ENCODE data around the gene VSTM4.

Gene VSTM4

DNA sequence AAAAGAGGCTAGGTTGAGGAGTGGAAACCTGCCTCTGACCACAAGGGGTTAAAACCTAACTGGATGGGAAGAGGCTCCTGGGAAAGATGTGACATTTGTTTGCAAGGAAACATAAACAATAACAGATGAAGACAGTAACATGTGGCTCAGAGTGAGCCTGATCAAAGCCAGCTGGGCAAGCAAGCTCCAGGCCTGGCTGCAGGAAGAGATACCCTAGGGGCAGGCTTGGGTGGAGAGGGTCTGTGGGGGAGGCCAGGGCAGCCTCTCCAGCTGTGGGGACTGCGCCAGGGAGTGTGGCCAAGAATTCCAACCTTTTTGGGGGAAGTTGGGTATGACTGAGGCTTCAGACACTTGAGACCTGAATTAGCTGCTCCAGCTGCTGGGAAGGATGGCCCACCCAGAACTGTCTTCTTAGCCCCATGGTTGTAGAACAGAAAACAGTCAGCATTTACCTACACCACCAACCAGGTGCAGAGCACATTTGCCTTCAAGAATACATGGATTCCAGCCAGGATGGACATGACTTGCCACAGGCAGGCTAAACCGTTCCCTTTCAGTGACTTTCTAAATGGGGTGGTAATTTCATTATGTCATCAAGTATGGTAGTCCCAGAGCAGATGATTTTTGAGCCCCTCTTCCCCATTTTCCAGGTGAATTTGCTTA is 28.9 kb upstream of the VSTM4 start:
- no peak for DNase-seq (ENCODE audit: low spot score)
- no peak for TF ChIP-seq CTCF (IDR thresholded peaks at IDR 0.05)

DNA sequence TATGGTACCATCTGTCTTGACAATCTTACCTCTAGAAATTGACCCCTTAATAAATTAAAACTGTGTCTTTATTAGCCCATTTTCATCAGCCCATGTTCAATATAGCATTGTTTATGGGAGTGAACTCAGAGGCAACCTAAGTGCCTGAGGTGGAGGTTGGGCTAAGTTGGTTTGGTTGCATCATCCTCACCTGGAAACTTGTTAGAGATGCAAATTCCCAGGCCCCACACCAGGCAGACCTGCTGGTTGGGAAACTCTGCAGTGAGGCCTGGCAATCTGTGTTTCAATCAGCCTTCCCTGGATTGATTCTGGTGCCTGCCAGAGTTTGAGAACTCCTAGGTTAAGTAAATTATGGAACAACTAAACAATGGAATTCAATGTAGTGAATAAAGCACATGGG is 27.9 kb upstream of the VSTM4 start:
- H3K27ac ChIP-seq, result no peak overlapping the region
- H3K4me3 ChIP-seq, result no peak overlapping the region
- no peak for TF ChIP-seq CTCF (IDR thresholded peaks at IDR 0.05)

More for the DNA sequence above, 28.9 kb upstream of the VSTM4 start:
- no peak overlapping the region for H3K4me3 ChIP-seq
- no peak overlapping the region for H3K27ac ChIP-seq

DNA sequence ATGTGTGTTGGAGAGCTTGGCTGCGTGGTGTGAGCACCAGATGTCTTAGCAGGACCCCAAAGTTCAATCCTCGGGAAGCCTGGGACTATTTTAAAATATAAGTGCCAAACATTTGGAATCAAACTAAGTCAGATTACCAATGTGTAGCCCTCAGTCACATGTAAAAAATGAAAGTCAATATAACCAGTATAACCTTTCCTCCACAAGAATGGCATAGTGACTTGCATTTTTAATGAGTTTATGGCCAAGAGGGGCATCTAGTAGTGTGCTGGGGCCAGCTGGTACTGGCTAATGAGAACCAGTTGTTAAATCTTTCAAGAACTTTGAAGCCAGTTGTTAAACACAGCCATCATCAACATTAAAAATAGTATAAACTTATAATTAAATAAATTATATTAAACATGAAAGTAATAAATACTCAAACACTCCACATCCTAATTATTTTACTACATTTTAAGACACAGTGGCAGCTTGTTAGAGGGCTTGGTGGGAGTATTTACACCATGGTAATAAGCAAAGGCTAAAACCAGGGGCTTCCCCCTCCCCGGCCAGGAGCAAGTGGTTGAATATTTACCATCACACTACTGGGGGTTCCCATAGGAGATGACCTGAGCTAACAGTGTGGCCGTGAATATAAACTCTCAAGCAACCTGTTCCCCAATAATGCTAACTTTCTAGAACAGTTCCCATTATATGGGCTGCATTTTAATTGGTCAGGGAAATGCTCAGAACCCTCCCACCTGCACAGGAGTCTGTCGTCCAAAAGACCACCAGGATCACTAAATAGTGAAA is 26.4 kb upstream of the VSTM4 start:
- DNase-seq (ENCODE audit: low spot score), result no peak
- Histone ChIP-seq H3K27ac (no peak overlapping the region), H3K4me3 (no peak overlapping the region)
- no peak for TF ChIP-seq CTCF (IDR thresholded peaks at IDR 0.05)

More for the DNA sequence above, 27.9 kb upstream of the VSTM4 start:
- DNase-seq (ENCODE audit: low spot score), result no peak

DNA sequence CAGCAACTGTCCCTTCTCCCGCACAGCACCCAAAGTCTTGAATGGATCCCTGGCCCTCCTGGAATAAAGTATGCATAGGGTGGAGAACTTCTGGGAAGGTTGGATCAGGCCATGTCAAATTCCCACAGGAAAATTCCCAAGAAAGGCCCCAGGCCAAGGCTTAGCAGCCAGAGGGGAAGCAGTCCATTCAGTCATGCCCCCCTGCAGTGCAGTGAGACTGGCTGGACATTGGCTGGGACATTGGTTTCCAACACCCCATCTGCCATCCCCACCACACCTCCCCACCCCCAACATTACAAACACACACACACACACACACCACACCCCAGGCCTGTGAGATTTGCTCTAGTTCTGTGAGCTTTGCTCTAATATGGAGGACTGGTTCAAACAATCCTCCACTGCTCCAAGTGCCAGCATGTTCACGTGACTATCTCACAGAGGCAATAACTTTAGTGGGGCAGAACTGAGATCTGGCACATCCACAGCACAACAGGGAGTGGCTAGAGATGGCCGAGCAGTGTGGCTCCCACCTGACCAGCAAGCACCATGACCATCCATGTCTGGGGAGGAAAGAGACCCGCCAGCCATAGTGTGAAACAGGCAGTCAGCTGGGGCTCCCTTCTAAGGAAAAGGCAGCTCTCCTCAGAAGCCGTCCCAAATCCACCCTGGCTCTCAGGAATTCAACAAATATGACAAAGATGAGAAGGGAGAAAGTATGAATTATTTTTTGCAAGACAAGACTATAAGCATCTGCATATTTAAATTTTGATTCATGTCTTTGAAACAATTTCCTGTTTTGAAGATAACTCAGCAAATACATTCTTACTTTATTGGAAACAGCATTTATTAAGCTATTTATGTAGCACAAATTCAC is 25.2 kb upstream of the VSTM4 start:
- no peak overlapping the region for H3K4me3 ChIP-seq
- H3K27ac ChIP-seq, result peak overlapping the region in 1 of 2 donors; percentile 4
- TF ChIP-seq CTCF (IDR thresholded peaks at IDR 0.05), result no peak
- no peak for DNase-seq (ENCODE audit: low spot score)

- H3K27ac ChIP-seq, result peak overlapping the region in 1 of 2 donors; percentile 46
- DNase-seq (ENCODE audit: low spot score), result no peak
- H3K4me3 ChIP-seq, result no peak overlapping the region
- TF ChIP-seq CTCF (IDR thresholded peaks at IDR 0.05), result no peak
Observed at GRCh38 chr10:49139846-49140195, 24.5 kb upstream of the VSTM4 start.

- no peak for DNase-seq (ENCODE audit: low spot score)
- Histone ChIP-seq H3K27ac (peak overlapping the region in 1 of 2 donors; percentile 46), H3K4me3 (no peak overlapping the region)
- TF ChIP-seq CTCF (IDR thresholded peaks at IDR 0.05), result no peak
Observed at GRCh38 chr10:49139028-49139845, 23.9 kb upstream of the VSTM4 start.

Measured in coronary artery (tissue), 2 donors.